ENCODE measurements around the gene TNFAIP8.

DNA sequence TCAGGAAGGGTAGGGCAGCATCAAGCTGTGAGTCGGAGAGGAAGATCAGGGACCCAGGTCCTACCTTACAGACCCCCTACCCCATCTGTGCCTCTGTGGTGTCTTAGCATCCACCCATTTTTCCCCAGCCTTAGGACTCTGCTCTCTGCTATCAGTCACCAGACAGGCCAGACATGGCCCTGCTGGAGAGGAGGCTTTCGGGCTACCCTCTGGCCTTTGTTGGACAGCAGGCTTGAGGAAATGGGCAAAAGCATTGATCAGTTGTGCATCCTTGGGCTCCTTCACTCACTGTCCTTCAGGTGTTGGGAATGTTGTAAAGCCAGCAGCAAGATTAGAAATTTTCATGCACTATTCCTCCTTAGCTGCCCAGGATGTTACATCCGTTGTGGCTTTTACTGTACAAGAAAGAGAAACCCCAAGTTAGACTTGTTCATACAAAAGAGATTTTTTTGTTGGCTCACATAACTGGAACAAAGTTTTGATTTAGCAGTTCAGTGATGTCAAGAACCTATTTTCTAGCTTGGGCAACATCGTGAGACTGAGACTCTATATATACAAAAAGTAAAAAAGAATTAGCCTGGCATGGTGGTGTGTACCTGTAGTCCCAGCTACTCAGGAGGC lies 17.4 kb upstream of the TNFAIP8 start:
- TF ChIP-seq, protein P1, sequence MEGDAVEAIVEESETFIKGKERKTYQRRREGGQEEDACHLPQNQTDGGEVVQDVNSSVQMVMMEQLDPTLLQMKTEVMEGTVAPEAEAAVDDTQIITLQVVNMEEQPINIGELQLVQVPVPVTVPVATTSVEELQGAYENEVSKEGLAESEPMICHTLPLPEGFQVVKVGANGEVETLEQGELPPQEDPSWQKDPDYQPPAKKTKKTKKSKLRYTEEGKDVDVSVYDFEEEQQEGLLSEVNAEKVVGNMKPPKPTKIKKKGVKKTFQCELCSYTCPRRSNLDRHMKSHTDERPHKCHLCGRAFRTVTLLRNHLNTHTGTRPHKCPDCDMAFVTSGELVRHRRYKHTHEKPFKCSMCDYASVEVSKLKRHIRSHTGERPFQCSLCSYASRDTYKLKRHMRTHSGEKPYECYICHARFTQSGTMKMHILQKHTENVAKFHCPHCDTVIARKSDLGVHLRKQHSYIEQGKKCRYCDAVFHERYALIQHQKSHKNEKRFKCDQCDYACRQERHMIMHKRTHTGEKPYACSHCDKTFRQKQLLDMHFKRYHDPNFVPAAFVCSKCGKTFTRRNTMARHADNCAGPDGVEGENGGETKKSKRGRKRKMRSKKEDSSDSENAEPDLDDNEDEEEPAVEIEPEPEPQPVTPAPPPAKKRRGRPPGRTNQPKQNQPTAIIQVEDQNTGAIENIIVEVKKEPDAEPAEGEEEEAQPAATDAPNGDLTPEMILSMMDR (IDR thresholded peaks at IDR 0.05): no peak
- no peak for TF ChIP-seq POLR2AphosphoS5 (IDR thresholded peaks at IDR 0.05; ENCODE audit: low read depth, low read length)
- TF ChIP-seq, protein P2, sequence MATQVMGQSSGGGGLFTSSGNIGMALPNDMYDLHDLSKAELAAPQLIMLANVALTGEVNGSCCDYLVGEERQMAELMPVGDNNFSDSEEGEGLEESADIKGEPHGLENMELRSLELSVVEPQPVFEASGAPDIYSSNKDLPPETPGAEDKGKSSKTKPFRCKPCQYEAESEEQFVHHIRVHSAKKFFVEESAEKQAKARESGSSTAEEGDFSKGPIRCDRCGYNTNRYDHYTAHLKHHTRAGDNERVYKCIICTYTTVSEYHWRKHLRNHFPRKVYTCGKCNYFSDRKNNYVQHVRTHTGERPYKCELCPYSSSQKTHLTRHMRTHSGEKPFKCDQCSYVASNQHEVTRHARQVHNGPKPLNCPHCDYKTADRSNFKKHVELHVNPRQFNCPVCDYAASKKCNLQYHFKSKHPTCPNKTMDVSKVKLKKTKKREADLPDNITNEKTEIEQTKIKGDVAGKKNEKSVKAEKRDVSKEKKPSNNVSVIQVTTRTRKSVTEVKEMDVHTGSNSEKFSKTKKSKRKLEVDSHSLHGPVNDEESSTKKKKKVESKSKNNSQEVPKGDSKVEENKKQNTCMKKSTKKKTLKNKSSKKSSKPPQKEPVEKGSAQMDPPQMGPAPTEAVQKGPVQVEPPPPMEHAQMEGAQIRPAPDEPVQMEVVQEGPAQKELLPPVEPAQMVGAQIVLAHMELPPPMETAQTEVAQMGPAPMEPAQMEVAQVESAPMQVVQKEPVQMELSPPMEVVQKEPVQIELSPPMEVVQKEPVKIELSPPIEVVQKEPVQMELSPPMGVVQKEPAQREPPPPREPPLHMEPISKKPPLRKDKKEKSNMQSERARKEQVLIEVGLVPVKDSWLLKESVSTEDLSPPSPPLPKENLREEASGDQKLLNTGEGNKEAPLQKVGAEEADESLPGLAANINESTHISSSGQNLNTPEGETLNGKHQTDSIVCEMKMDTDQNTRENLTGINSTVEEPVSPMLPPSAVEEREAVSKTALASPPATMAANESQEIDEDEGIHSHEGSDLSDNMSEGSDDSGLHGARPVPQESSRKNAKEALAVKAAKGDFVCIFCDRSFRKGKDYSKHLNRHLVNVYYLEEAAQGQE (IDR thresholded peaks at IDR 0.05; ENCODE audit: insufficient read depth in 1 of 2, low read depth in 2 of 2, low read length in 1 of 2): no peak
